Common myeloid progenitor, CD34-positive (primary cell): Measurements from ENCODE around the gene QRSL1.

Experiments
- CTCF ChIA-PET: fragments of 350-600 bp; sonication (Branson Sonifier 250); formaldehyde crosslinking; loops from one replicate; lab custom pipeline; 2021; ENCODE audit warnings: antibody characterized with exemption; lab: Charles Lee
- POLR2A ChIA-PET: fragments of 350-600 bp; sonication (Branson Sonifier 250); formaldehyde crosslinking; loops from one replicate; lab custom pipeline; 2021; ENCODE audit warnings: antibody characterized with exemption; lab: Charles Lee
- DNase-seq, 3 donors: peaks; one replicate each; pipeline versions ENCODE4 v3.0.0 to v3.0.0-alpha.2; 2013
- H3K27ac ChIP-seq, 2 experiments: 1 replicate in 1 of 2; 2 replicates in 1 of 2; pipeline ENCODE4 v1.7.0; 2013; ENCODE audit warnings: inconsistent platforms in 2 of 2, low read length in 2 of 2, mild to moderate bottlenecking in 2 of 2, low read depth in 1 of 2, moderate library complexity in 1 of 2; ENCODE audit not compliant: severe bottlenecking in 2 of 2, insufficient read depth in 1 of 2, poor library complexity in 1 of 2
- H3K27me3 ChIP-seq, 5 experiments: replicated peaks in 2 of 5; 1 replicate in 3 of 5; 2 replicates in 2 of 5; pipeline versions ENCODE4 v1.6.1 to v1.7.0; 2013; ENCODE audit warnings: low read length in 4 of 5, mild to moderate bottlenecking in 2 of 5, moderate library complexity in 2 of 5, inconsistent platforms in 1 of 5; ENCODE audit not compliant: insufficient read depth in 5 of 5, control insufficient read depth in 4 of 5
- H3K36me3 ChIP-seq, 4 experiments: 1 replicate in 2 of 4; 2 replicates in 2 of 4; pipeline versions ENCODE4 v1.6.1 to v1.7.0; 2013; ENCODE audit warnings: low read length in 3 of 4, control low read depth in 1 of 4, mild to moderate bottlenecking in 1 of 4; ENCODE audit not compliant: control insufficient read depth in 4 of 4, insufficient read depth in 4 of 4
- H3K4me1 ChIP-seq, 4 experiments: 1 replicate in 3 of 4; 2 replicates in 1 of 4; pipeline versions ENCODE4 v1.6.1 to v1.7.1; 2013; ENCODE audit warnings: low read length in 3 of 4, mild to moderate bottlenecking in 3 of 4, control low read depth in 1 of 4, inconsistent platforms in 1 of 4, moderate library complexity in 1 of 4; ENCODE audit not compliant: control insufficient read depth in 4 of 4, insufficient read depth in 4 of 4; ENCODE audit errors: control extremely low read depth in 1 of 4
- H3K4me3 ChIP-seq, 7 experiments: 1 replicate in 4 of 7; 2 replicates in 3 of 7; pipeline versions ENCODE4 v1.5.1 to v1.7.0; 2013; ENCODE audit warnings: mild to moderate bottlenecking in 7 of 7, low read length in 6 of 7, moderate library complexity in 6 of 7, inconsistent platforms in 2 of 7, low read depth in 2 of 7, control low read depth in 1 of 7; ENCODE audit not compliant: insufficient read depth in 4 of 7, control insufficient read depth in 1 of 7; ENCODE audit errors: extremely low read depth in 1 of 7
- H3K9me3 ChIP-seq, 5 experiments: 1 replicate in 4 of 5; 2 replicates in 1 of 5; pipeline versions ENCODE4 v1.6.1 to v1.7.1; 2013; ENCODE audit warnings: low read length in 4 of 5, mild to moderate bottlenecking in 2 of 5, inconsistent platforms in 1 of 5, low read depth in 1 of 5, moderate library complexity in 1 of 5; ENCODE audit not compliant: control insufficient read depth in 4 of 5, insufficient read depth in 2 of 5; ENCODE audit errors: control extremely low read depth in 1 of 5
- WGBS: methylation state at CpG from one replicate; pipeline ENCODE4 v1.1.5; 2013; ENCODE audit not compliant: insufficient coverage; 5-methylcytosine and 5-hydroxymethylcytosine counted together

QRSL1 gene

DNA sequence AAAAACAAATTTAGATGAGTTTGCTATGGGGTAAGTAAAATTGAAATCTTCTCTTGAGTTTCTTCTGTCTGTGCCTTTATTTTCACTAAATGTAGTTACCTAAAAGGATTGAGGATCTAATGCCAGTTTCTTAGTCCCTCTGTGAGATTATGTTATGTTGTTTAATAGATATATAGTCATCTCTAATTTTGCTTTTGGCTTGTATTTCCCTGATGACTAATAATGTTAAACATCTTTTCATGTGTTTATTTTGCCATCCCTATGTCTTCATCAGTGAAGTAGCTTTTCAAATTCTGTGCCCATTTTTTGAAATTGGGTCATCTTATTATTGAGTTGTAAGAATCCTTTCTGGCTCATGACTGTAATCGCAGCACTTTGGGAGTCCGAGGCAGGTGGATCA lies 13.7 kb downstream of the QRSL1 start:
- H3K27ac ChIP-seq, result no peak overlapping the region
- CTCF ChIA-PET, result no interaction called here
- WGBS, result 100% methylated on average over 1 of the region's 2 CpGs

DNA sequence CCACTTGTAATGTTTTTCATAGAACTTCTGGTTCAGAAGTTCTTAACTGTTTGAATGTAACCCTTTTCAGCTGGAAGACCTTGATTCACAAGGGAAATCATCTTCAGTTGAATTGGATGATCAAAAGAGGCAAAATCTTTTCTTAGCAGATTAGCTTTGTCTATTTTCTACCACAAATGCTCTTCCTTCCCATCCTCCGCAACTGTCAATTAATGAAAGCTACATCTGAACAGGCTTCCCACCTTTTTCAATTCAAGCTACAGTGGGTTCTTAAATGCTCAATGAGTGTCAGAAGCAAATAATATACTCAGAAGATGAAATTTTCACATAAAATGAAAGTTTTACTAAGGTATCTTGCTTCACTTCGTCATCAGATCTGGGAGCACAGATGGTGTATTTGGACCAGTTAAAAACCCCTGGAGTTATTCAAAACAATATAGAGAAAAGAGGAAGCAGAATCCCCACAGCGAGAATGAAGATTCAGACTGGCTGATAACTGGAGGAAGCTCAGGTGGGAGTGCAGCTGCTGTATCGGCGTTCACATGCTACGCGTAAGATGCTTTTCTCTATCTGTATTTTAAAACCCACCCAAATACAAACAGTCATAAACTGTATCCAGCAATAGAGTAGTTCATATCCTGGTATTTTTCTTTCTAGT lies 19.4 kb downstream of the QRSL1 start:
- H3K36me3 ChIP-seq, result peaks cover 6 to 52% (median 29%) of the 10 kb centered on the region in 4 experiments
- H3K27ac ChIP-seq, result peak overlapping the region in 1 of 2 experiments; percentile 27
- H3K27me3 ChIP-seq, result no peaks in the 10 kb centered on the region
- ChIA-PET POLR2A (no interaction called here), CTCF (no interaction called here)
- H3K4me3 ChIP-seq, result peak overlapping the region in 1 of 7 experiments; percentile 10
- no peaks in the 10 kb centered on the region for H3K4me1 ChIP-seq
- WGBS, result 100% methylated on average over 1 of the region's 7 CpGs
- peak in 2 of 3 donors; percentile 13 to 37 for DNase-seq
- no peaks in the 10 kb centered on the region for H3K9me3 ChIP-seq

More for the DNA sequence above, 13.7 kb downstream of the QRSL1 start:
- H3K36me3 ChIP-seq, result peaks cover 4 to 36% (median 27%) of the 10 kb centered on the region in 4 experiments
- H3K4me1 ChIP-seq, result peaks cover under 1 to 3% (median 1%) of the 10 kb centered on the region in 4 experiments
- DNase-seq, result no peak
- H3K9me3 ChIP-seq, result no peaks in the 10 kb centered on the region
- no peaks in the 10 kb centered on the region for H3K27me3 ChIP-seq
- H3K4me3 ChIP-seq, result no peak overlapping the region
- POLR2A ChIA-PET, result no interaction called here

DNA sequence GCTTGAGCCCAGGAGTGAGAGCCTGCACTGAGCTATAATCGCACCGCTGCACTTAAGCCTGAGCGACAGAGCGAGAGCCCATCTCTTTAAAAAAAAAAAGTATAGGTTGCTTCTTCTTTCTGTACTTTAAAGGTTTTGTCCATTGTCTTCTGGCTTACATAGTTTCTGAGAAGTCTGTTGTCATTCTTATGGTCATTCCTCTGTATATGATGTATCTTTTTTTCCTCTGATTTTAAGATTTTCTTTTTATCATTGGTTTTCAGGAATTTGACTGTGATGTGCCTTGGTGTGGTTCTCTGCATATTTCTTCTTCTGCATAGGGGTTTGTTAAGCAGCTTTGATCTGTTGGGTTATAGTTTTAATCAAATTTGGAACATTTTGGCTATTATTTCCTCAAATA lies 29.1 kb downstream of the QRSL1 start:
- ChIA-PET POLR2A (no interaction called here), CTCF (no interaction called here)
- Histone ChIP-seq H3K27me3 (no peaks in the 10 kb centered on the region), H3K4me1 (no peaks in the 10 kb centered on the region), H3K36me3 (peaks cover 30 to 85% (median 49%) of the 10 kb centered on the region in 4 experiments), H3K4me3 (no peak overlapping the region), H3K9me3 (peaks cover 0 to 27% (median 7%) of the 10 kb centered on the region in 5 experiments), H3K27ac (no peak overlapping the region)
- whole genome bisulfite sequencing, result 96% methylated on average over 4 of the region's 4 CpGs
- DNase-seq, result peak in 2 of 3 donors; percentile 34 to 62

DNA sequence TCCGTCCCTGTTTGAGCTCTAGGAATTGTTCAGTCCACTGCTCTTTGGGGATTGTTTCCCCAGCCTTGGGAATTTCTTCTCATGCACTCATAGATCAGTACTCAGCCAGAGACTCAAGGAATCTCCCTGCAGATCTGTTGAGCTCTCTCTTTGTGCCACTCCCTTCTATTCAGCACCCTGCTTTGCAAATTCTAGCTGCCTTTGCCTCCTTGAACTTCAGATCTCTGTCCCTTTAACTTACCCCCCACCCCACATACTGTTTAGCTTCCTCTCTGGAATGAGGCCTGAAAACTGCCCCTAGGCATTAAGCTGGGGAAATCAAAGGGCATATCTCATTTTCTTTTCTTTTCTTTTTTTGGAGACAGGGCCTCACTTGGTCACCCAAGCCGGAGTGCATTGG lies 30.5 kb downstream of the QRSL1 start:
- H3K4me1 ChIP-seq, result no peaks in the 10 kb centered on the region
- CTCF ChIA-PET, result interaction anchor here (1.0 kb wide), 1 partner anchor 10 kb away, joined by 4 read pairs; no protein-coding TSS in a partner anchor
- WGBS, result 100% methylated on average over 2 of the region's 2 CpGs
- peaks cover 31 to 76% (median 50%) of the 10 kb centered on the region in 4 experiments for H3K36me3 ChIP-seq
- DNase-seq, result no peak
- H3K9me3 ChIP-seq, result peaks cover 0 to 27% (median 7%) of the 10 kb centered on the region in 5 experiments
- no peak overlapping the region for H3K27ac ChIP-seq
- no peak overlapping the region for H3K4me3 ChIP-seq
- no peaks in the 10 kb centered on the region for H3K27me3 ChIP-seq
- POLR2A ChIA-PET, result no interaction called here

DNA sequence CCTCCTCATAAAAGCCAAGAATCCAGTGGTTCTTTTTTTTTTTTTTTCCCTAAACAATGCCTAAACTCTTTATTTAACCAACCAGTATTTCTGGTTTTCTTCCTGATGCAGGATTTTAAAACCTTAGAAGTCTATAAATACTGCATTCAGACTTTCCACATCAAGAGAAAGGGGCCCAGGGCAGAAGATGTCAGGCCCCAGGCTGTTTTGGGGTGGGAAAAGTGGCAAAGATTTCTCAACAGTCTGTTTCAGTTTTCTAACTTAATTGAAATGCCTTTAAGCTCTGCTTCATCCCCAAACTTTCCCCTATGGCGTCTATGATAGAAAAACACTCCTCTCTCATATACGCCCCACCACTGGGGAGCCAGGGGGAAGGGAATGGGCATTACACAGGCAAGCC lies 33.1 kb downstream of the QRSL1 start:
- no CpG with 5 or more reads among the region's 2 CpGs for WGBS
- Histone ChIP-seq H3K4me1 (peaks cover 0 to 5% (median 0%) of the 10 kb centered on the region in 4 experiments), H3K4me3 (no peak overlapping the region), H3K27ac (no peak overlapping the region), H3K36me3 (peaks cover 14 to 61% (median 35%) of the 10 kb centered on the region in 4 experiments), H3K27me3 (no peaks in the 10 kb centered on the region), H3K9me3 (peaks cover 0 to 23% (median 5%) of the 10 kb centered on the region in 5 experiments)
- no peak for DNase-seq
- CTCF ChIA-PET, result no interaction called here
- POLR2A ChIA-PET, result no interaction called here

DNA sequence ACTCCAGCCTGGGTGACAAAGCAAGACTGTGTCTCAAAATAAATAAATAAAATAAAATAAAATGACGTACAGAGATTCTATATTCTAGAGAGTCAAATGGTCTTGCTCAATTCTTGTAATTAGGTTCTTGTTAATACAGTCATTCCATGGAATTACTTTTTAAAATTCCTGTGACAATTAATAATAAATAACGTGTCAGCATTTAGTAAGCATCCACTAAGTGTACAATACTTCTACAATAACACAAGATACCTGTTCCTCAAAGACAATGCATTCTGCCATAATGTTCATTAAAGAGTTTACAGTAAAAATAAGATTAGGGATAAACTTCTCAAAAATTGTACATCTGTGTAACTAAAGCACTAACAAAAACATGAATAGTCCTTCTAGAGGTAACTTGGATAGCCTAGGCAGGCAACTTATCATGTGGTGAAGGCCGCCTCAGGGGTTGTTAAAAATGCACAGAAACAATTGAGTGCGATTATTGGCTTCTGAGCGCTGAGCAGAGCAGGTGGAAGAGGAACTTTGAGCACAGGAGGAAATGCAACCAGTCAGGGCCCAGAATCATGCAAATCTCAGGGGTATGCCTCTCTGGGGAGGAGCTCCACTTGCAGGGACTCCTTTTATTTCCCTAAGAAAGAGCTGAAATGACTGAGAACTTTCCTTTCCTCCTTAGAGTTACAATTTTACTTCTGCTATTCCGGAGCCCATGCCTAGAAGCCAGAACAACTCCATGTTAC lies 37.1 kb downstream of the QRSL1 start:
- H3K36me3 ChIP-seq, result peaks cover 8 to 25% (median 15%) of the 10 kb centered on the region in 4 experiments
- no peaks in the 10 kb centered on the region for H3K27me3 ChIP-seq
- H3K9me3 ChIP-seq, result peaks cover 0 to 1% (median 0%) of the 10 kb centered on the region in 5 experiments
- ChIA-PET CTCF (interaction anchor here (1.1 kb wide), 1 partner anchor 58 kb away, joined by 3 read pairs; no protein-coding TSS in a partner anchor), POLR2A (no interaction called here)
- WGBS, result 80% methylated on average over 3 of the region's 6 CpGs
- H3K4me3 ChIP-seq, result no peak overlapping the region
- peaks cover 0 to 5% (median 0%) of the 10 kb centered on the region in 4 experiments for H3K4me1 ChIP-seq
- no peak overlapping the region for H3K27ac ChIP-seq
- DNase-seq, result peak in 1 of 3 donors; percentile 9

DNA sequence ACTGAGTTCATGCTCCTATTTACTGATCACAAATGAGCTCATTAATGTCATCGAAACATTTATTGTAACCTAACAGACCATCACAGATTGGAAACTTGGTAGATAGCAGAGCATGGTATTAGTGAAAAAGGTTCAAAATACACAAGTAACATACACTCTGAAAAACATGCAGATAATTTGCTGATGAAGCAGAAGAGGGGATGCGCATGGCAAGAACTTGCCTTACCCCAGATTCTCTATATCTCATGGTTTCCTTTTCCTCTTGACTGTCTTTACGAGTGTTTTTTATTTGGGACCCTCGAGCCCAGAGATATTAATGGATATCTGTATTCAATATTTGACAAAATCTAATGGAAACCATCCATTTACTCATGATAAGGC lies 37.6 kb downstream of the QRSL1 start:
- CTCF ChIA-PET, result interaction anchor here (1.1 kb wide), 1 partner anchor 59 kb away, joined by 3 read pairs; no protein-coding TSS in a partner anchor
- peaks cover 0 to 1% (median 0%) of the 10 kb centered on the region in 5 experiments for H3K9me3 ChIP-seq
- peaks cover 7 to 25% (median 14%) of the 10 kb centered on the region in 4 experiments for H3K36me3 ChIP-seq
- H3K27ac ChIP-seq, result no peak overlapping the region
- peaks cover 0 to 5% (median 0%) of the 10 kb centered on the region in 4 experiments for H3K4me1 ChIP-seq
- no peaks in the 10 kb centered on the region for H3K27me3 ChIP-seq
- DNase-seq, result no peak
- no peak overlapping the region for H3K4me3 ChIP-seq
- POLR2A ChIA-PET, result no interaction called here
- no CpG with 5 or more reads among the region's 4 CpGs for WGBS
